HG03135 (cell line): ENCODE data around the gene PYGM.
A peak's percentile ranks its signal among the peaks of the same experiment; 100 is the strongest.

Source experiments
- ATAC-seq: cut with Tn5 transposase; IDR thresholded peaks from one replicate; pipeline ENCODE4 v1.9.1; 2021; ENCODE audit warnings: mild to moderate bottlenecking, moderate library complexity; ENCODE audit not compliant: unreplicated experiment

The PYGM gene

DNA sequence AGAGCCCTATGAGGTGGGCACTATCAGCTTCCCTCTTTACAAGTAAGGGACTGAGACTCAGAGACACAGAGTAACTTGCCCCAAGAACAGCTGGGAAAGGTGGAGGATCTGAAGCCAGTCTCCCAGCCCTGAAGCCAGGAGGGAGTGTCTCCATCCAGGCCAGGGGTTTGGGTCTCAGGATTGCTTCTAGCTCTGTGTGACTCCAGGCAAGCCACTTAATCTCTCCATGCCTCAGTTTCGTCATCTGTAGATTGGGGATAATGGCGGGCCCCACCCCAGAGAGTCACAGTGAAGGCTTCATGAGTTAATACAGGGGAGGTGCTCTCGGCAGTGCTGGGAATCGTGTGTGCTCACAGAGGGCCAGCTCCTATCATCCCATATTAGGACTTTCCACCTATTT, 32.7 kb upstream of the PYGM start:
- ATAC-seq, result no peak

DNA sequence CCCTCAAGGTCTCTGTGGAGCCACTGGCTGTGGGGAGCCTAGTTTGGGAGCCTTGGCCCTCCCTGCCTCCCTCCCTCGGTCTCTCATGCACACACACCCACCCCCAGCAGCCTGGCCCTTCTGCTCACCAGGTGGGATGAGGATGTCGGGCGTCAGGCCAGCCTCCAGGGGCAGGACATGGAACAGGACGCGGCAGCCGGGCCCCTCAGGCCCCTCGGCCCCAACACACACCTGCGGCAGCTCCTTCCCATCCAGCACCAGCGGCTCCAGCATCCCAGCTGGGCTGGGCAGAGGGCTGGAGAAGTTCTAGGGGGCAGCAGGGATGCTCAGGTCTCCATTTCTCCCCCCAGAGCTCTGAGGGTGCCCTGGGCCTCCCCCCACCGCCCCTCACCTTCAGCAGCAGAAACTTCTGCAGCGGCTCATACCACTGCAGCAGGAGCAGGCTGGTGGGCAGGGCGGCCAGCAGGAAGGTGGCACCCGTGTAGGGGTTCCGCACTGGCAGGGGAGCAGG, 32.1 kb upstream of the PYGM start:
- no peak for ATAC-seq

DNA sequence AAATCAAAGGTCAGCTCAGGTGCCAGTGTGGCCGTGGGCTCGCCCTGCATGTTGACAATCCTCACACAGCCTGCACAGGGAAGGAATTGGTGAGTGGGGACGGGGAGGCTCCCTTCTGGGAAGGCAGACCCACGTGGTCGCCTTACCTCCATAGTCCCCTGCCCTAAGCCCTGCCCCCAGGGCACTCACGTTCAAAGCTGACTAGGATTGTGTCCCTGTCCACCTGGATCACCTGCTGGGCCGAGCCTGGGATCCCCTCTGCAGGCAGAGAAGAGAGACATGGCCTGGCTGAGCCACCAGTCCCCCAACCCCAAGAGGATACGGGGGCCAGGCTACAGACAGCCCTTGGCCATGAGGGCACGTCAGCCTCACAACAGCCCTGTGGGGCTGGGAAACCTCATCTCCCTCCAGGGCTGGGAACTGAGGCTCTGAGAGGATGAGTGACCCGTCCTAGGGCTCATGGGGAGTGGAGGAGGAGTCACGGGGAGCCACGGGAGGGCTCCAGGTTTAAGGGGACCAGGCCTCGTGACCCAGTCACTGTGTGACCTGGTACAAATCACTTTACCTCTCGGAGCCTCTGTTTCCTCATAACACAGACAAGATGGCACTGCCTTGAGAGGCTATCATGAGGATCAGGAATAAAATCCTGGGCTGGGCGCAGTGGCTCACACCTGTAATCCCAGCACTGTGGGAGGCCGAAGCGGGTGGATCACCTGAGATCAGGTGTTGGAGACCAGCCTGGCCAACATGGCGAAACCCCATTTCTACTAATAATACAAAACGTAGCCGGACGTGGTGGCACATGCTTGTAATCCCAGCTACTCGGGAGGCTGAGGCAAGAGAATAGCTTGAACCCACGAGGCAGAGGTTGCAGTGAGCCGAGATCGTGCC, 30.7 kb upstream of the PYGM start:
- no peak for ATAC-seq

DNA sequence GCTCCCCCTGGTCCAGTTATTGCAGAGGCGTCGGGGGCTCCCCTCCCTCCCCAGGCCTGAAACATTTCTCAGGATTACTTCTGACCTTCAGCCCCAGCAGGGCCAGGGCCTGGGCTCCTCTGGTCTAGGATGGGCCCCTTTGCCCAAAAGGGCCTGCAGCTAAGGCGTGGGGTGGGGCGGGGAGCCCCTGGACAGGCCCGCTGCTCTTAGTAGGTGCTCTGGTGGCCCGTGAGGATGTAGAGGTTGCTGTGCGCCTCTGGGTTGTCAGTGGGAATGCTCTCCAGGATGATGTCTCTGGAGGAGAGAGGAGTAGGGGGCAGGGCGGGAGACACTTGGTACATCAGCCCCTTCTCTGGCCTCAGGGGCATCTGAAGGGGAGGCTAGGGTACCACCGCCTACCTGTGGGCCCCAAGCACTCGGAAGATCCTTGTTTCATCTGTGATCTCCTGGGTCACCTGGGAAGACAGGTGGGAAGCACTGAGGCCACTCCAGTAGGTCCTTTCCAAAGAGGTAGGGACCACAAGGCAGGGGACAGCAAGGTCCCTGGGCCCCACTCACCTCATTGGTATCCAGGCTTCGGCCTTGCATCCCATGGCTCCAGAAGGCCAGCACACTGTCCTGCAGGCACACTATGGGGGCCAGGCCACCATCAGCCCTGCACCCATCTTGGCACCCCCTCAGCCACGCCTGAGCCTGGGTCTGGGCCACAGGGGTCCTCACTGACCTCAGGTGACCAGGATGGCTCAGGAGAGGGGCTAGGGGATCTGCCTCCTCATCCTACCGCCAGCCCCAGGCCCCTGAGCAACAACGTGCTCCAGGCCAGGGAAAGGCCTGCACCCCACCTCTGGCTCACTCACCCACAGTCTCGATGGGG, 29.8 kb upstream of the PYGM start:
- no peak for ATAC-seq

DNA sequence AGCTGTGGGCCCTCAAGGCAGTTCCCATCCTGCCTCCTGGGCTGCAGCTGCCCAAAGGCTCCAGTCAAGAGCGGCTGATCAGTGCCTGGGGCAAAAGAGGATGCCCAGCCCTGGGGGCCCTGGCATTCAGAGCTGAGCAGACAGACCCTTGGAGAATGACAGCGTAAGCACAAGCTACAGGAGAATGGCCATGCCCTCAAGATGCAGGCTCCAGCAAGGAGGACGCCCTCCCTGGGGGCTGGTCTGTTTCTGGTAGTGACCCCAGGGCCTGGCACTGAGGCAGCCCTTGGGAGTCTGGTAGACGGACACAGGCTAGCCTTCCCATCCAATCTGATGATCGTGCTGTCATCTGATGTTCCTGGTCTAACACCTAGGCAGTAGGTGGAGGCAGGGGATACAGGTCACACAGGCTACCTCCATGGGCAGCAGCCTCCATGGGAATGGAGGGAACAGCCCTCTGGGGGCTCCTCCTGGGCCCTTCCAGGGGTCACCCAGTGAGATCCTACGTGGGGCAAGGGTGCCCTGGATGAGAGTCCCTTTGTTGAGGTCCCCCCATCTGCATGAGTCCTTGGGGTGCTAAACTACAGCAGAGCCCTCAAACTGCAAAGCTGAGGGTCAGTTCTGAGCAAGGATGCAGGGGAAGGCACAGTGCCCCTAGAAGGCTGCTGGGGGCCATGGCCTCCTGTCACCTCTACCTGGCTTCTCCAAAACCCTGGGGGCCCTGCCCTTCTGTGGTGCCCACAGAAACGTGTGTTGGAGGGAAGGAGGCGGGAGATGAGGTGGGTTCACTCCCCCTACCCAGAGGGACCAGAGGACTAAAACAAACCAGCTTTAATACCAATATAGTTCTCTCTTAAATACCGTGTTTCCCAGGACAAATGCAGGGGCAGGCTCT, 28.8 kb upstream of the PYGM start:
- ATAC-seq, result no peak

DNA sequence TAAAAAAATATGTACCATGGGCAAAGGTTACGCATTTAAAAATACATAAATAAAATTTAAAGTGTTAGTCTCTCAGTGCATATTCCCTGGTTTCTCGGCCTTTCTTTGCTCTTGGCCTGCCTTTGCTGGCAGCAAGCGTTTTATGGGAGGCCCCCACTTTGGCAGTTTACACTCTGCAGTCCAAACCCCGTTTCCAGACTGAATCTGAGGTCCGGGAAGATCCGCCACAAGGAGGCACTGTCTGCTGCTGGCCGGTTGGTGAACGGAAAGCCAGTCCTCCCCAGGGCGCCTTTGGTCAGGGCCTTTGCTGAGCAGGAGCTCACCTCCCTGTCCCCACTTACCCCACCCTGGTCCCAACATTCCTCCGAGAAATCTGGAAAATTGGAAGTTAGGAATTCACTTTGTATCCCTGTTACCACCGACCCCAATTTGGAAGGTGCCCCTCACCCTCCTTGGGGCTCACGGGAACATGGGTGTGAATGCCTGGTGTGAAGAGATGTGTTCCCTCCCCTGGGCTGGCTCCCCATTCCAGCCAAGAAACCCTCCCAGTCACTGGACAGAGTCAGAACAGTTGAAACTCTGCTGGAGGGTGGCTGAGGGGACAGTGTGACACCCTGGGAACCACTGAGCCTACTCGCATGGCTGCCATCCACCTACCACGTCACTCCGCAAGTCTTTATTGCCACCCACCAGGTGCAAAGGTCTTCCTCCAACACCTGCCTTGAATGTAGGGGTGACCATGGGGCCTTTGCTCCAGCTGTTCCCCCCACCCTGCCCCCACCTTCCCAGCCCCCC, 27.9 kb upstream of the PYGM start:
- ATAC-seq, result no peak

DNA sequence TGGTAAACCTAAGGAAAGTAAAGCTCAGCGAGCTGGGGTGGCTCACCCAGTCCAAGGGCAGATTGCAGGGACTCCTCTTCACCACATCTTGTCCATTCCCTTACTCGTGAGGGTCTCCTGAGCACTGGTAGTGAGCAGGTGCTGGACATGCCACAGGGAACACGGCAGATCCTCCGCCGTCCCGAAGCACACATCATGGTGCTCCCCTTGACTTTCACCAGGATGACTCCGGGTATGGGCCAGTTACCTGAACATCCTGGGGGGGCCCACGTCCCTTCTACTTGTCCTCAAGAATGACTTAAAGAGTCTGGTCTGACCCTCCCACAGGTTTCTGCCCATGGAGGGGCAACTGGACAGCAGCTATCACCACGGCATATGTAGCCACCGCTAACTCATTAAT, 26.5 kb upstream of the PYGM start:
- no peak for ATAC-seq

DNA sequence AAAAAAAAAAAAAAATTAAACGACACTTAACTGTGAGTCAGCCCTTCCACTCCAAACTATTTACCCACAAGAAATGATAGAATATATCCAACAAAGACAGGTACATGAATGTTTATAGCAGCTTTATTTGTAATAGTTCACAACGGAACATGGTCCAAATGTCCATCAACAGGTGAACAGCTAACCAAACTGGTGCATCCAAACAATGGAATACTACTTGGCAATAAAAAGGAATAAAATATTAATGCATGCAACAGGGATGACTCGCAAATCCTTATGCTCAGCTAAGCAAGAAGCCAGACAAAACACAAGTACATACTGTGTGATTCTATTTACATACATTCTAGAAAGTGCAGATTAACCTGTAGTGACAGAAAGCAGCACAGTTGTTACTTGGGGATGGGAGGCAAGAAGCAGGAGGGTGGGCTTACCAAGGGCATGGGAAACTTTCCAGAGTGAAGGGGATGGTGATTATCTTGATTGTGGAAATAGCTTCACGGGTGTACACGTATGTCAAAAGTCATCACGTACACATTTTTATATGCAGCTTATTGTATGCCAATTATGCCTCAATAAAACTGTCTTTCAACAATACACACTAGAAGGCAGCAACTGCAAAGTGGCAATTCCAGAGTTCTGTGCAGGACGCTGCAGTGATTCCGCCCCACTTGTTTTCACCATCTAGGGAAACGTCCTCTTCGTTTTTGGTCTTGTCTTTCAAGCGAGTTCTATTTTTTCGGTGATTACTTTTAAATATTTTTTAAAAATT, 25.2 kb upstream of the PYGM start:
- no peak for ATAC-seq

DNA sequence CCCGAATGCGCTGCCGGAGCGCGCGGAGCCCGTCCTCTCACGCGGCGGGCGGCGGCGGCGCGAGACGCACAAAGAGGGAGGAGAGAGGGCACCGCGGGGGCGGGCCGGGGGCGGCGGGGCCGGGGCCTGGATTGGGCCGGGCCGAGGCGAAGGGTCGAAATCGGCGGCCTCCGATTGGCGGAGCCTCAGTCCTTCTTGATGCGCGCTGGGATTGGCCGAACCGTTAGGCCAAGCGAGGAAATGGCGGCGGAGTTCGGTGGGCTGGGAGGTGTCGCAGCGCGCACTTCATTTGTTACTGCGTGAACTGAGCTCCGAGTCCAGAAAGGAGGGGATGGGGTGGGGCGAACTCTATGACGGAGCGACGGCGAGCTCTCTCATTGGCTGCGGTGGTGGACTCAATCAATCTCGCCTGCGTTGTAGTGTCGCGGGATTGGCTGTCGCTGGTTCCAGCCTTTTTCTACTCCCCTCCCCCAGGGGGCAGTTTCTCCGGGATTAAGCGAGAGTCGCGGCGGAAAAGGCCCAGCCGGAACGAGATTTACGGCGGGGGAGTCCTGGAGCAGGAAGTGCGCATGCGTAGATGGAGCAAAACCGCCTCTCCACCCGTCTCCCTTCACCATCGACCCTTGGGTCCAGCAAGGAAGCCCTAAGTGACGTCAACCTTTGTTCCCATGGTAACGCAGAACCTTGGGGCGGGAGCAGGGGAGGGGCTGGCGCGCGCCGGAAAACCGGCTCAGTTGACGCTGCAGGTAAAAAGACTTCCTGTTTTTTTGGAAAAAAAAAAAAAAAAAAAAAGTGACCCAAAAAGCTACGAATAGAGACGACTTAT, 18.9 kb upstream of the PYGM start, which contains the start of gene SF1:
SF1 (minus strand) TSS at position 70 of the 826 bp plus-strand sequence. CDS start 150 bp downstream, outside the sequence.
- peak; percentile 77 for ATAC-seq

DNA sequence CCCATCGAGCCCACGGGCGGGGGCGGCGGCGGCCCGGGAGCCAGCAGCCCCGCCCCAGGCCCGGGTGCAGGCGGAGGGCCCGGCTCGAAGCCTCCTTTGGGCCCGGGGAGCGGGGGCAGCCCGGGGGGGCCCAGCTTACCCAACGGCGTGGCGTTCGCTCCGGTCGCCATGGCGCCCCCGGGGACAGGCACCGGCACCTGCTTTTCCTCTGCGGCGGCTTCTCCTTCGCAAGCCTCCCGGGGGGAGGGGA, 18.4 kb upstream of the PYGM start:
- peak; percentile 15 for ATAC-seq

DNA sequence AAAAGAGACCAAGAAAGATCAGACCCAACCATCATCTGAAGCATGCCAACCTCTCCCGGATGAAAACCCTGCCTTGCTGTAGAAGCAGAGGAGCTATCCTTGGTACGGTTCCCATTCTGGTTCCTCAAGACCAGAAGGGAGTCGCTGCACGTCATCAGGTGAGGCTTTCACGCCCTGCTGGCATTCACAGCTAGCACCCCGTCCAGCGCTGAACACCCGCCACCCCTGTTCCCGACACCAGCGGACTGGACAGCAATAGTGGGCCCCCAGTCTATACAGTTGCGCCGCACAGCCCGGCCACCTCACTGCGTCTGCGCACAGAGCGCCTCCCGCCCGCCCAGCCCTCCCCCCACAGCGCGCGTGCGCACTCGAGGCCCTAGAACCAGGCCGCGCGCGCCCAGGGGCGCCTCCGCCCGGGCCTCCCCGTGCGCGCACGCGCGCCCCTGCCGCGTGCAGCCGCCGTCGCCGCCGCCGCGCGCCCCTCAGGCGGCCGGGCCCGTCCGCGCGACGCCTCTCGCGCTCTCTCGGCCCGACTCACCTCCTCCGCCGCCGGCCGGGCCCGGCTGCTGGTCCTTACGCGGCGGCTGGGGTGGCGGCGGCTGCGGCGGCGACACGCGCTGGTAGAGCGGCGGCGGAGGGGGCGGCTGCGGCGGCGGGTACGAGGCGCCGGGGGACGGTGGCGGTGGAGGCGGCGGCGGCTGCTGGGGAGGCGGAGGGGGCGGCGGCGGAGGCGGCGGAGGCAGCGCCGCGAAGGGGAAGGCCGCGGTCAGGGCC, 17.9 kb upstream of the PYGM start:
- ATAC-seq, result peak; percentile 23

DNA sequence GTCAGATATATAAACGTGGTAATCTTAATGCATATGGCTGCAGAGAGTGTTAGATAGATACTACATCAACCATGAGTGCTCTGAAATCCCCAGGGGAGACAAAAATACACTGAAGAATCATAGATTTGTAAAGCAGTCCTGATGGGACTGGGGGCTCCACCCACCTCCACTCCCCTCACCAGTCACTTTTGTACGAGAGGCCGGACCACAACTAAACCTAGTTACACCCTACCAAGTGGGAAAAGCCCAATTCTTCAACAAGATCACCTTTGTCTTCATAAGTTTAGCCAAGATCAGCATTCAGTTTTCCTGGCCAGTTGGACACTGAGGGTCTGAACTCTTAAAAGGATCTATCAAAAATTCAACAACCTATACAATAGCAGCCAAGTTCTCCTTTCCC, 17.1 kb upstream of the PYGM start:
- no peak for ATAC-seq

DNA sequence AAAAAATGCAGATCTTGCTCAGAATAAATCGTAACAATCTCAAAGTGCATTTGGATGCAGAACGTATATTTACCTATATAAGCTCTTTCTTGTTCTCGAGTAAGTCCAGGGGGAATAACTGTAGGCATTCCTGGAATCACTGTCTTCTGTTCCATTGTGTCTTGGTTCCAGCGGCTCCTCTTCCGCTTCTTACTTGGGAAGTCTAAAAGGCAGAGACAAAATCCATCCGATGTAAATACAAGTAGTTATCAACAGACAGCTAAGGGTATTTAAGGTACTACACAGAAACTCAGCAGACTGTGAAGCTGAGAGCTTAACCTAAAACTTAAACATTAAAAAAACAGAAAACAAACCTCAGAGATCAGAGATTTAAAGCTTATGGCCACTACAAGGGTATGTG, 16.7 kb upstream of the PYGM start:
- ATAC-seq, result no peak

DNA sequence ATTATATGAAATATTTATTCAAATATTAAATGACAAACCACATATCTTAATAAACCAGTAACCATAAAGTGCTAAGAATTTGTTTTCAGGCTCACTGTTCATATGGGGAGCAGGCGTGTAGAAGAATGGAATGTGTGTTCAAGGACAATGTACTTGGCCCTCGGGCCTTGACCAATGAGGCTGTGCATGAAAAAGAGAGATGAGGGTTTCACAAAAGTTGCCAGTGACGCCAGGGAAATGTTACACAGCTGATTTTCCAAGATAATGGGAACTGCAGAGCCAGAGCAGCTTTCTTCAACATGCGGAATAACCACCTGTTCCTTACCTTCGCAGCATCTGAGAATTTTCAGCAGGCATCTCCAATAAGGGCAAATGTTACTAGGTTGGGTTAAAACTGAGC, 14.4 kb upstream of the PYGM start:
- no peak for ATAC-seq

DNA sequence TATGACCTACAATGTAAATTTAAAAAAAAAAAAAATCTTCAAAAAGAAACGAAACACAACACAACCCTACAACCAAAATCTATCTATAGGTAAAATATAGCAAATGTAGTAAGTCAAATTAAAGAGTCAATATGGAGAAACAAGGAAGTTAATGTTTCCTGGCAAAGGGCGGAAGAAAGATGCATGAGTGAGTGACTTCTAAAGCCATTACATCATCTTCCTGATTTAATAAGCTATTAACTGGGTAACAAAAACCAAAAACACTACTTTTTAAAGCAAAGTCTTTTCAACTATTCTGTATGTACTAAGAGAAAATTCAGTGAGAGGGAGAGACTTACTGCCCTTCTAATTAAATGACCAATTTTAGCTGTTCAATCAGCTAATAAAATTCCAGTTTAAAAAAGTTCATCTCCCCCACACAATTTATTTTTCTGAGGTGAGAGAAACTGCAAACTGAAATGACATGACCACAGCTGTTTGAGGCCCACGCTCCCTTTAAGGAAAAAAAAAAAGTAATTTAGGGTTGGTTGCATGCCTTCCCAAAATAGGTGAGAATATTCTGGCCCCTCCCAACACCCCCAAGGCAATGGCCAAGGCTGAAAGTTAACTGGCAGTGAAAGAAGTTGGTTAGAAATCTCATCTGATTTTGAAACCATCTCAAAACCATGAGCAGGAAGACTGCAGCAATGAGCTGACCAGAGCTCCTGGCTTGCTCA, 12.7 kb upstream of the PYGM start:
- ATAC-seq, result no peak

DNA sequence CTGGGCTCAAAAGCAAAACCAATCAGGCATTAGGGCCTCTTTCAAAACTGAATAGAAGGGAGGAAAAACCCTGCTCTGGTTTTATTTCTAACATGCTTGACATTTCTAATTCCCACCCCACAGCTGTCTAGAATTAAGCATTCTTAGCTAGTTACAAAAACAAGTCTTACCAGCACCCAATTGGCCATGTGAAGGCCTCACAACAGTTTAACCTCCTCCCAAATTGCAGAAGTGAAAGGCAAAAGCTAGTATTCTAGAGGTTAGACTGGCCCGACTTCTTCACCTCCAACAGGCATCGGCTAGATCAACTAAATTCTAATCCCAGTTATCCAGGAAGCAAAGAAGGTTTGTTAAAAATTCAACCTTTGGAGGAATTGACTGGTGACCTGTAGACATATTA, 12.1 kb upstream of the PYGM start:
- ATAC-seq, result no peak

DNA sequence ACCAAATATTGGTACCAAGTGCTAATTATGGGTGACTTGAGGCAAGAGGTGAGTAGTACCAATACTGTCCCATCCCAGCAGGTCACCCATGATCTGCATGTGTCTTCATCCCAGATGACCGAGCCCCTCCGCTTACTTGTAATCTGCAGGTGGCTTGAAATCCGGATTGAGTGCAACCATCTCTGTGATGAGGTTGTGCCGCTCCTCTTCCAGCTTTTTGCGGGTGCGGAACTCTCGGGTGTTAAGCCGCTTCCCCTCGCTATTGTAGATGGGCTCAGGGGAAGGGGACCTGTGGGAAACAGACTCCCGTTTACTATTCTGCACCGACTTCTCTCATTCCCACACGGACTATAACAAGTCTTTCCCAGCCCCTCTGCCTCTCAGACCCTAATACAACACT, 10.3 kb upstream of the PYGM start:
- ATAC-seq, result no peak
